GM18520 (cell line): ENCODE data around the gene FRY.
A peak's percentile ranks its signal among the peaks of the same experiment; 100 is the strongest.
"Not testable (repeated sequence)": the region's sequence is repeated elsewhere in the genome, so short reads cannot be mapped to it uniquely, and the experiment has no call there.

Experiments used
- ATAC-seq: cut with Tn5 transposase; IDR thresholded peaks from one replicate; pipeline ENCODE4 v1.9.1; 2021; ENCODE audit not compliant: unreplicated experiment

The FRY gene

GRCh38 chr13:32031025-32031814 lies at the start of gene FRY:
Gene FRY, plus strand, starts transcription at chr13:32031774. Its CDS starts 22 bp downstream, at chr13:32031796.
- peak; percentile 84 for ATAC-seq

- no peak for ATAC-seq
Measured at GRCh38 chr13:31982124-31982523, 49.5 kb upstream of the FRY start.

- ATAC-seq, result no peak
Measured at GRCh38 chr13:31982540-31982939, 49.0 kb upstream of the FRY start.

DNA sequence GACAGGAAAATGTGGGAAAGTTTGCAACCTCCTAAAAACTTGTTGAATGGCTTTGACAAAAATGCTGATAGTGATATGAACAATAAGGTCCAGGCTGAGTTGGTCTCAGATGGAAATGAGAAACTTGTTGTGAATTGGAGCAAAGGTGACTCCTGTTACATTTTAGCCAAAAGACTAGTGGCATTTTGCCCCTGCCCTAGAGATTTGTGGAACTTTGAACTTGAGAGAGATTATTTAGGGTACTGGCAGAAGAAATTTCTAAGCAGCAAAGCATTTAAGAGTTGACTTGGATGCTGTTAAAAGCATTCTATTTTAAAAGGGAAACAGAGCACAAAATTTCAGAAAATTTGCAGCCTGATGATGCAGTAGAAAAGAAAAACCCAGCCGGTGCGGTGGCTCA lies 47.9 kb upstream of the FRY start:
- not testable (repeated sequence) for ATAC-seq

GRCh38 chr13:31984388-31984787 lies 47.2 kb upstream of the FRY start:
- ATAC-seq, result not testable (repeated sequence)

DNA sequence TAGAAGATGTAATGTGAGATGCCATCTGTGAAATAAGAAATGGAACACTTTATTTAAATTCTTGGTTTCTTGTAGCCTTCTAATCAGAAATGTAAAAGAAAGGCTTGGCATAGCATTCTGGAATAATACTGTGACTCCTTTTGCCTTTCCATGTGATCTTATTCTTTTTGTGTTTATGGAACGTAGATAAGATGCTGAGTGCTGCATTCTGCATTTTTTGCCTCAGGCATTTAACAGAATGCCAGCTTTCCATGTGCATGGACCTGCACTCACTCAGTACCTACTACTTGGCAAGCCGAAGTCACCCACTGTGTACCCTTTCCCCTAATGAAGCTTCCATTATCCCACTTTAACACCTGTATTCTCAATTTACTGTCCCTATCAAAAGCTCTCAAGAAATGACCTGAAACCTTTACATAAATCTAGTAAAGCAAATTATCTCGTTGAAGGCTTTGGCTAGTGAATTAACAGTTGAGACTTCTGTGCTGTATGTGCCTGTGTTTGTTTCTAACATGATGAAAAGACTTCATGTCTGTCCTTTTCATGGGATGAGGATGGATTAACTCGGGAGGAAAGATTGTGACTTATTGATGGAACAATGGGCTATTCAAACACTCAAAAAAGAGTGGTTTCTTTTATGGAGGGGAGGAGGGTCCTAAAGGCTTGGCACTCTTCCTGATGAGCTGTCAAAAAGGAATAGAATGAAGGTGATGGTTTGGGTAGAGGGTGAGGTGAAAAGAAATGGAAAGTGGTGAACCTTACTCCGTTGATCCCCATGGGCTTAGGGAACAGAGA lies 44.7 kb upstream of the FRY start:
- ATAC-seq, result no peak

- no peak for ATAC-seq
Measured at GRCh38 chr13:31987535-31988170, 43.9 kb upstream of the FRY start.

GRCh38 chr13:31994367-31994766 lies 37.2 kb upstream of the FRY start:
- not testable (repeated sequence) for ATAC-seq

DNA sequence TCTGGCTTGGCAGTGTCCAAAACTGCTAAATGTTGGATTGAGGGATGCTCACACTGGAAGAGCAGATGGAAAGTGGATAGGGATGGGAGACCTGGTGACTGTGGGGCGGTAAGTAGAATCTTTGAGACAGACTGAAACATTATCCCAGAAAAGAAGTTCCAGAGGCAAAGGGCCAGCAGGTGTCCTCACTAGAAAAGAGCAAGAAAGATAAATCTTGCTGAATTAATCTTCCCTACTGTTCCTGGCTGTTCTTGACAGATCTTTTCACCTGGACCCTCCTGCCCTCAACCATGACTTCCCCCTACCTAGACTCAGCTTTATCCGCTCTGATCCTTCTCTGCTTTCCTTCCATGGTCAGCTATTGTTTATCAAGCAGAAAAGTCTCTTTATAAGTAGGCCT lies 35.0 kb upstream of the FRY start:
- no peak for ATAC-seq

DNA sequence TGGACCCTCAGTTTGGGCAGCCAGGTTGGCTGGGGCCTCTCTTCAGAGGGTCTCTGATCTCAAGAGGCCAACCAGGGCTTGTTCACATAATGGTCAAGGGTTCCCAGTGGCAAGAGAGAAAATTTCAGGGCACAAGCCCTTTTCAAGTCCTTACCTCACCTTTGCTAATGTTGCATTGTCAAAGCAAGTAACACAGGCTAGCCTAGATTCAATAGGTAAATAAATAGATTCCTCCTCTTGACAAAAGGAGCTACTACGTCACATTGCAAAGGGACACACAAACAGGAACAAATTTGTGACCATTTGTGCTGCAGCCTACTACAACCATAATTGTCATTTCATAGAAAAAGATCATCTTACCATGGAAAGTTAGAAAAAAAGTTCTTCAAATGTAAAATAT lies 33.9 kb upstream of the FRY start:
- ATAC-seq, result no peak

DNA sequence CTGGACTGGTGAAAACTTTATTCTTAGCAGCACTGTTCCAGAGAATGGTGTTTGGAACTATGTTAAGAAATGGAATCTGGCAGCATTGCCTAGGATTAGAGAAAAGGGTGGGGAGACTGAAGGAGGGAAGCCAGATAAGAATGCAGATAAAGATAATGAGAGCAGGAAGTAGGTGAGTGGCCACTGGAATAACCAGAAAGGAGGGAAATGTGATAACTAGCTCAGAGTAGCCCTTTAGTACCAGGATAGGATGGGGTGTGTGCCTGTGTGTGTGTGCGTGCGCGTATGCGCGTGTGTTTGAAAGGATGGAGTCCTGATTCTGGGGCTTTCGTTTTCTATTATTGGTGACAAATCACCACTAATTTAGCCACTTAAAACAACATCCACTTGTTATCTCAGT lies 33.4 kb upstream of the FRY start:
- no peak for ATAC-seq

DNA sequence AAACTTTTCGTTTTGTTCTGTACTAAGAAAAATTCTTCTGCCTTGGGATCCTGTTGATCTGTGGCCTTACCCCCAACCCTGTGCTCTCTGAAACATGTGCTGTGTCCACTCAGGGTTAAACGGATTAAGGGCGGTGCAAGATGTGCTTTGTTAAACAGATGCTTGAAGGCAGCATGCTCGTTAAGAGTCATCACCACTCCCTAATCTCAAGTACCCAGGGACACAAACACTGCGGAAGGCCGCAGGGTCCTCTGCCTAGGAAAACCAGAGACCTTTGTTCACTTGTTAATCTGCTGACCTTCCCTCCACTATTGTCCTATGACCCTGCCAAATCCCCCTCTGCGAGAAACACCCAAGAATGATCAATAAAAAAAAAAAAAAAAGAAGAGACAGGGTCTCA lies 30.8 kb upstream of the FRY start:
- not testable (repeated sequence) for ATAC-seq

DNA sequence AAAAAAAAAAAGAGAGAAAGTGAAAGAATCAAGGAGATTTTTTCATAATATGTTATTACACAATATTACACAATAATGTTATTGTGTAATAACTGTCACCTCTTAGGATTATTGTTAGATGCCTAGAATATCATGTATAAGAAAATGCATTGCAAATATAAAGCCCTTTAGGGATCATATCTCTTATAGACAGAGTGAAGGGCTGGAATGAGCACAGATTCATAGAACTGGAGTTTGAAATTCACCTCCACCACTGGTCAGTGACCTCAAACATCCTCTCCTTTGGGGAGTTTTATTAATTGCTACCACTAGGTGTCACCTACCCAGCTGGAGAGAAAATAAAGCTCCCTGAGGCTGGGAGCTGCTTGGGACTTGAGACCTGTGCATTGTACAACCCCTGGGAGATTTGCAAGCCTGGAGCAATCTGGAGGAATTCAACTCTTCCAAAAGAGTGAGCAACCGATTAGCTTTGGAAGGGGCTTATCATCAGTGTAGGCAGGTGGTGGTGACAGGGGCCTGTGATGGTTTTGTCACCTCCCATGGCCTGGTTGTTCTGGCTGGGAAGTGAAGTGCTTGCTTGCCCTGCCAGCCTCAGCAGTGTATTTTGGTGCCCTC lies 30.3 kb upstream of the FRY start:
- peak; percentile 85 for ATAC-seq

- ATAC-seq, result no peak
Measured at GRCh38 chr13:32001769-32002168, 29.8 kb upstream of the FRY start.

GRCh38 chr13:32002873-32003272 lies 28.7 kb upstream of the FRY start:
- no peak for ATAC-seq

DNA sequence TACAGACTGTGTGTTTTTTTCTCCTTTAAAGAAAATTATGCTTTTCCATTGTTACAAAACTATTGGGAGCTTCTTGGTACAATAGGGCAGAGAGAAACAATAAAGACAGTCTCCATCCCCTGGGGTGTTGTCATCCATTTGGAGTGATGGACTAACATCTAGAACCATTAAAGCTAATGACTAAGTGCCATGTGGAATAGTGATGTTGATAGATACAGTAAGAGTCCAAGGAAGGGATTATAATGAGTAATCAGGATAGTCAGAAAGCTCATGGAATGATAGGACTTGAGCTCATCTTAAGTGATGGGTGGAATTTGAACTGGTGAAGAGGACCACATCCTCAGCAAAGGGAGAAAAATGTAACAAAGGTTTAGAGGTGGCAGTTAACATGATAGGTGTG lies 24.1 kb upstream of the FRY start:
- no peak for ATAC-seq

DNA sequence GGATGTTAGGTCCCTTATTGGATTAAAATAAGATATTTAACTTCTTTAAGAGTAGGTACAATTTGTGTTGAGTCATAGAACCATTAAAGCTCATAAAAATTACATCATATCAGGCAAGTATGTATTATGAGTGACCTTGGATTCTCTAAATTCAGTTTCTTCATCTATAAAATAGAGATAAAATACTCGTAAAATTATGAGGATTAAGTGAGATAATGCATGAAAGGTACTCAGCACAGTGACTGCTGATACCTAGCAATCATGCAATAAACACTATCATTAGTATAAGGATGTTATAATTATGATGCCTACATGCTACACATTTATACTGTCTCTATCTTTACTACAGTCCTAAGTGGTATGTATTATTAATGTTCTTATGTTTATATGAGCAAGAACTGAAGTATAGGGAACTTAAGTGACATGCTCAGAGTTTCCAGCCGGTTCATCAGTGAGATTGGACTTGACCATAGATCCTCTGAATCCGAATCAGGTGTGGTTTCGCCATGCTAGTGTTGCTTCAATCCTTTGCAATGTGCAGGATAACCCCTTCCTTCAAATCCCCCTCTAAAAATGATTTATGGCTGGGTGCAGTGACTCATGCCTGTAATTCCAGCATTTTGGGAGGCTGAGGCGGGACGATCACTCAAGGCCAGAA lies 22.9 kb upstream of the FRY start:
- no peak for ATAC-seq

- no peak for ATAC-seq
Measured at GRCh38 chr13:32009362-32009761, 22.2 kb upstream of the FRY start.

DNA sequence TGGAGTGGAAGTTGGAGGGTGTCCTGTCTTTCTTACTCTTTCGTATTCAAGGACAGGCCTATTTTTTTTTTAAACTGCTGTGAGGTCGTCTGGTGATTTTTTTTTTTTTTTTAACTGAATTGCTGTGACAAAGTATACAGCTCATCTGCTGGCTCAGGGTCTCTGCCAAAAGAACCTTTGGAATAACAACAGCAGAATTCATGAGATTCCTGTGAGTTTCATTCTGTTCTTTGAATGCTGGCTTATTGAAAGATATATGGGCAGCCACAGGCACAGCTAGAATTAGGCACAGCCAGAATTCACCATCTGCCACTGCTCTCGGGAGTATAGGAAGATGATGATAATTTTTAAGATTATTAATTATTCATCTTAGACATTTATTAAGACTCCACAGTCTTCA lies 21.4 kb upstream of the FRY start:
- no peak for ATAC-seq

- no peak for ATAC-seq
Measured at GRCh38 chr13:32011971-32012370, 19.6 kb upstream of the FRY start.

- ATAC-seq, result no peak
Measured at GRCh38 chr13:32013181-32013580, 18.4 kb upstream of the FRY start.
